Fibroblast of villous mesenchyme (primary cell): ENCODE measurements around the gene KRT6B. TPM values are rescaled to one million over a fixed set of nuclear protein-coding genes. Genes with fewer than 3 reads are reported as not detected.

Experiments
- DNase-seq: peaks from one replicate; pipeline ENCODE4 v3.0.0-alpha.2; 2010; ENCODE audit warnings: low read depth
- H3K4me3 ChIP-seq: 2 replicates; pipeline ENCODE4 v1.5.1; 2011; ENCODE audit warnings: low read depth, mild to moderate bottlenecking, low read length
- total RNA-seq: library from RNA; depleted of rRNA; stranded (reverse); fragments of >200 nt; gene quantifications from 2 replicates; pipeline ENCODE4 v1.2.3, GENCODE V29; 2012
- TF ChIP-seq, protein P1 (sequence below): IDR thresholded peaks from 2 replicates; pipeline ENCODE4 v1.5.1; 2012; ENCODE audit warnings: low read depth, mild to moderate bottlenecking, low read length; ENCODE audit not compliant: insufficient read depth

The KRT6B gene
- total RNA-seq, 1 donor, result not detected

DNA sequence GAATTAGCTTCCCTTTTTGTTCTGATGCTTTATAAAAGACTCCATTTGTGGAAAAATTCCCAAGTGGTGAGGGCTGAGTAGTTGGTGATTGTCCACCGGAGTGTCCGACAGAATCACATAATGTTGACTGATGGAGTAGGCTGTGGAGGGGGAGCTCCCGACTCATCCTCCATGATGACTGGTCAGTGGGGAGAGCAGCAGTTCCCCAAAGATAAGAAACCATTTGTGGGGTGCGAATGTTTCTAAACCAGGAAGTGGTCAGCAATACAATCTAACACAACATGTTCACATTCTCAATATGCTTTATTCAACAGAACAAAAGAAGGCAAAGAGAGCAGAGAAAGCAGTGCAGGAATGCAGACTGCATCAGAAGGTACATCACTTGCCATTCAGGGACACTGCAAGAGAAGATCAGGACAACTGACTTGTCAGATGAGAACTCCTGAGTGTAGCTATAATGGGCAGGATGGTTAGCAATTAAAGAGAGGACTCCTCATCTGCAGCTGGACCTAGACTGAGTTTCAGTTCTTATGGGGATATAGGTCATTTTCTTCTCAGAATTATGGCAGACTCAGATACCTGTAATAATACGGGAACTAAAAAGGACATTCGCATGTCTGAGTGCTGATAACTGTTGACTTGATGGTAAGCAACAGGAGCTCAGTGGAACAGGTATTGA is 5.4 kb downstream of the KRT6B start:
- no peak overlapping the region for H3K4me3 ChIP-seq
- no peak for DNase-seq
- TF ChIP-seq, protein P1, sequence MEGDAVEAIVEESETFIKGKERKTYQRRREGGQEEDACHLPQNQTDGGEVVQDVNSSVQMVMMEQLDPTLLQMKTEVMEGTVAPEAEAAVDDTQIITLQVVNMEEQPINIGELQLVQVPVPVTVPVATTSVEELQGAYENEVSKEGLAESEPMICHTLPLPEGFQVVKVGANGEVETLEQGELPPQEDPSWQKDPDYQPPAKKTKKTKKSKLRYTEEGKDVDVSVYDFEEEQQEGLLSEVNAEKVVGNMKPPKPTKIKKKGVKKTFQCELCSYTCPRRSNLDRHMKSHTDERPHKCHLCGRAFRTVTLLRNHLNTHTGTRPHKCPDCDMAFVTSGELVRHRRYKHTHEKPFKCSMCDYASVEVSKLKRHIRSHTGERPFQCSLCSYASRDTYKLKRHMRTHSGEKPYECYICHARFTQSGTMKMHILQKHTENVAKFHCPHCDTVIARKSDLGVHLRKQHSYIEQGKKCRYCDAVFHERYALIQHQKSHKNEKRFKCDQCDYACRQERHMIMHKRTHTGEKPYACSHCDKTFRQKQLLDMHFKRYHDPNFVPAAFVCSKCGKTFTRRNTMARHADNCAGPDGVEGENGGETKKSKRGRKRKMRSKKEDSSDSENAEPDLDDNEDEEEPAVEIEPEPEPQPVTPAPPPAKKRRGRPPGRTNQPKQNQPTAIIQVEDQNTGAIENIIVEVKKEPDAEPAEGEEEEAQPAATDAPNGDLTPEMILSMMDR, result no peak

DNA sequence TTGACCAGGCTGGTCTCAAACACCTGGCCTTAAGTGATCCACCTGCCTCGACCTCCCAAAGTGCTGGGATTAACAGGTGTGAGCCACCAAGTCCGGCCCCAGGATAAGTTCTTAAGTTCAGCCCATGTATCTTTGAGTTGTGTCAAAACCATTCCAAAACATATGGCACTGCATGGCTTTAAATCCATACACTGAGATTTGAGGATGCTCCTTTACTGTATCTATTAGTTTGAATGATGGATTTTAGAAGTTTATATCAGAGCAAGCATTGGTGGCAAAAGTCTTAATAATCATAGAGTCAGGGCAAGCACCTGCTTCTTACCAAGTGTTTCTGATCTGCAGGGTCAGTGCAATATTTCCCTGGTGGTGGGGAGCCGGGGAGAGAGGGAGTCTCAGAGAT is 6.1 kb downstream of the KRT6B start:
- TF ChIP-seq, protein P1, result no peak
- DNase-seq, result no peak

DNA sequence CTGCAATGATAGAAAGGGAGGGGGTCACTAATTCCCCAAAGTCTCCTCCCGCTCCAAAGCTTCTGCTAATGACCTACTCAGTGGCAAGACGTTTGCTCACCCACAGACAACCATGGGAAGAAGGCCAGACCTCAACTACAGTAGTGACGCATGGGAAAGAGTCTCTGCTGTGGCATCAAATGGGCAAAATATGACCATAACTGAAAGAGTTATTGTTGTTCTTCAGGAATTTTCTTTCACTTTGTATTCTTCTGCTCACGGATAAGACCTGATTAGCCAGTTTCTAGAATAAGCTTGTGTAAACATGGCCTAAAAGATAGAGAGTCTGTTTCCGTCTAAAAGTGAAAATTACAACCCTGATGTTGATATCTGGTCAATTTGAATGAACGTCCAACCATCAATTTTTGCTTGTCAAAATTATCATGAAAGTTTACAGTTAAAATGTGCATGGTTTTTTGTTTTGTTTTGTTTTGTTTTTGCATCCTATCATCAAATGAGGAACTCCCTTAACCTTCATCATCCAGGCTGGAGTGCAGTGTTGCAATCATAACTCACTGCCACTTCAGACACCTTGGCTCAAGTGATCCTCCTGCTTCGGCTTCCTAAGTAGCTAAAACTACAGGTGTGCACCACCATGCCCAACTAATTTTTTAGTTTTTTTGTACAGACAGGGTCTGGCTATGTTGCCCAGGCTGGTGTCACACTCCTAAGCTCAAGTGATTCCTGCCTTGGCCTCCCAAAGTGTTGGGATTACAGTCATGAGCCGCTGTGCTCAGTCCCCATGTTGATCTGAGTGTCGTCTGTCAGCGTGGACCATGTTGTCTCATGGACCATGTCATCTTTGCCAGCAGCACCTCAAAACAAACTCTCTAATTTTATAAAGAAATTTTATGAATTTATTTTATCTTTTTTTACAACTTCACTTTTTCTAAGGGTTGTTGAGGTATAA is 7.0 kb downstream of the KRT6B start:
- TF ChIP-seq, protein P1, result no peak
- no peak for DNase-seq
- H3K4me3 ChIP-seq, result no peak overlapping the region

More for the DNA sequence above, 6.1 kb downstream of the KRT6B start:
- no peak overlapping the region for H3K4me3 ChIP-seq

DNA sequence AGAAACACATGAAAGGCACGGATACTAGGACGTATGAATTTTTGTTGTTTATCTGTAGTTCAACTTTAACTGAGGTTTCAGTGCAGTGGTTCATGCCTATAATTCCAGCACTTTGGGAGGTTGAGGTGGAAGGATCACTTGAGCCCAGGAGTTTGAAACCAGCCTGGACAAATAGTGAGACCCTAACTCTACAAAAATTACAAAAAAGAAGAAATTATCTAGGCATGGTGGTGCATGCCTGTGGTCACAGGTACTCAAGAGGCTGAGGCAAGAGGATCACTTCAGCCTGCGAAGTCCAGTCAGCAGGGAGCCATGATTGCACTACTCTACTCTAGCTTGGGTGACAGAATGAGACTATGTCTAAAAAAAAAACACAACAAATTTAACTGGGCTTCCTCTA is 8.0 kb downstream of the KRT6B start:
- DNase-seq, result no peak

DNA sequence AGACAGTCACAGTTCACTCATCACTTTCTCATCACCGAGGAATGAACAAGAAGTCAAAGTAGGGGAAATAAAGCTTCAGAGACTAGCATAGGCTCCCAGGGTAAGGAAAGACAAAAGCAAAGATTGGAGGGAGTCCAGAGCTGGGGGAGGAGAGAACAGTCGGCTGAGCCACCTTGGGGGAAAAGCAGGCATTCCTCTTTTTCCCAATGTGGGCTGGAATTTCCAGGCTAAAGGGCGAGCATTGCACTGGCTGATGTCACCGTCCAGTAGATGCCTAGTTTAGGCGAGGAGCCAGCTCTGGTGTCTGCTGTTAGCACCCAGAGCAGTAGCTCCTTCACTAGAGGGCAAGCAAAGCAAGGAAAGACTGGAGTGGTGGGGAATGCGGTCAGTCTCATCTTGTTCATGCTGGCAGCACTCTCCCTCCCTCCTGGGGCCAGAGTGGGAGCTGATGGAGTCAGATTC is 9.3 kb downstream of the KRT6B start:
- no peak overlapping the region for H3K4me3 ChIP-seq
- TF ChIP-seq, protein P1, result no peak
- DNase-seq, result peak; percentile 26

More for the DNA sequence above, 8.0 kb downstream of the KRT6B start:
- no peak overlapping the region for H3K4me3 ChIP-seq
- TF ChIP-seq, protein P1, result no peak

DNA sequence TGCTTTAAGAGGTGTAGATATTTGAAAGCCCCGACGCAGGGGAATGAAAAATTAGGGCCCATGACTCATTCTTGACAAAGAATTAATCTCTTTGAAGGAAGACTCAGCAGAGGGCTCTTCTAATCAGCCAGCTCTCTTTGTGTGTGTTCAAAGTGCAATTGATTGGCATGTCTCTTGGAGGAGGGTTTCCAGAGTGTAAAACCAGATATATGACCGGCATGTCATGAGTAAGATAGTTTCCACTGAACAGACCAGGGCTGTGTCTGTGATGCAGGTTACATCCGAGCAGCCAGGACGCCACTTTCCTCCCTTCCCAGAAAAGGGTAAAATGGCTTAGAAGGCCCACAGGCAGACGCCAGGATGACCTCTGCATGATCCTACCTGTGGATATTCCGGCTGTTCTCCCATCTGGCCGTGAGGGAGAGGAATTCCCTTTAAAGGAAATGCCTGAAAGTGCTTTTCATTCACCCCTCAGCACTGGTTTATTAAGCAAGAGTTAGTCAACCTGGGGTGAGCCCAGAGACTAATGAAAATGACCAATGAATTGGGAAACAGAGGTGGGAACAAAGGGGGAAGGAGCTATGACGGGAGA is 10.5 kb downstream of the KRT6B start:
- DNase-seq, result no peak
- H3K4me3 ChIP-seq, result no peak overlapping the region
- TF ChIP-seq, protein P1, result no peak
